HEK293T (cell line): ENCODE measurements around the gene DNAAF1.

Experiments used
- BHLHE40 ChIP-seq: fragments of 450-650 bp; IDR thresholded peaks from 2 replicates; pipeline ENCODE4 v1.6.1; 2016; ENCODE audit warnings: mild to moderate bottlenecking, moderate library complexity, borderline replicate concordance
- ELF4 ChIP-seq: fragments of 450-650 bp; IDR thresholded peaks from 2 replicates; pipeline ENCODE4 v1.6.1; 2017; ENCODE audit warnings: antibody characterized with exemption
- FOXK2 ChIP-seq: fragments of 450-650 bp; IDR thresholded peaks from 2 replicates; pipeline ENCODE4 v1.6.1; 2016; ENCODE audit warnings: mild to moderate bottlenecking
- HDGF ChIP-seq: fragments of 450-650 bp; IDR thresholded peaks from 2 replicates; pipeline ENCODE4 v1.6.1; 2017; ENCODE audit warnings: antibody characterized with exemption, borderline replicate concordance
- NFRKB ChIP-seq: fragments of 450-650 bp; IDR thresholded peaks from 2 replicates; pipeline ENCODE4 v1.6.1; 2016; ENCODE audit warnings: mild to moderate bottlenecking, moderate library complexity
- TARDBP ChIP-seq: fragments of 450-650 bp; IDR thresholded peaks from 2 replicates; pipeline ENCODE4 v1.6.1; 2016

GRCh38 chr16:84180519-84181140, 35.5 kb downstream of the DNAAF1 start:
- no peak for TF ChIP-seq NFRKB
- no peak for TF ChIP-seq FOXK2
- no peak for TF ChIP-seq BHLHE40
- no peak for TF ChIP-seq HDGF
- no peak for TF ChIP-seq TARDBP
- TF ChIP-seq ELF4: no peak
